ENCODE data around the gene LRTM1. TPM values are rescaled to one million over a fixed set of nuclear protein-coding genes. Genes with fewer than 3 reads are reported as not detected.

Gene LRTM1
- total RNA-seq, 2 experiments from 2014 or later: not detected

DNA sequence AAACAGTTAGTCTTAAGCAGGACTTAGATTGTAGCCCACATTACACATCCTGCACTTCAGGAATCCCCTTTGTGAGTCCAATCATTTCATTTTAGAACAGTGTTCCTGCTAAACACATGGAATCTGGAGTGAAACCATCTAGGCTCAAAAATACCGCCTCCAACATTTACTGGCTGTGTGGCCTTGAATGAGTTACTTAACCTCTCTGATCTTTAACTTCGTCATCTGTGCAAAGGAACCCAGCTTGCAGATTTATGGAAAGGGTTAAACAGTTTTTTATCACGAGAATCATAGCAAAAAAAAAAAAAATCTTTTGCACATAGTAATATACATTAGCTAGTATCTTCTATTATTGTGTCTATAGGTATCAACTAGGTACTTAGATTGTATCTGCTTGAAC, 8.0 kb upstream of the LRTM1 start:
- Mint-ChIP-seq H3K9me3 (no peaks in the 10 kb centered on the region), H3K36me3 (ENCODE audit: low read depth) (no peaks in the 10 kb centered on the region), H3K27ac (no peak overlapping the region), H3K27me3 (no peaks in the 10 kb centered on the region), H3K4me1 (ENCODE audit: low read depth) (no peaks in the 10 kb centered on the region), H3K4me3 (no peak overlapping the region)
- CTCF ChIA-PET: no interaction called here
- POLR2A ChIA-PET: no interaction called here
- TF ChIP-seq, protein P1, sequence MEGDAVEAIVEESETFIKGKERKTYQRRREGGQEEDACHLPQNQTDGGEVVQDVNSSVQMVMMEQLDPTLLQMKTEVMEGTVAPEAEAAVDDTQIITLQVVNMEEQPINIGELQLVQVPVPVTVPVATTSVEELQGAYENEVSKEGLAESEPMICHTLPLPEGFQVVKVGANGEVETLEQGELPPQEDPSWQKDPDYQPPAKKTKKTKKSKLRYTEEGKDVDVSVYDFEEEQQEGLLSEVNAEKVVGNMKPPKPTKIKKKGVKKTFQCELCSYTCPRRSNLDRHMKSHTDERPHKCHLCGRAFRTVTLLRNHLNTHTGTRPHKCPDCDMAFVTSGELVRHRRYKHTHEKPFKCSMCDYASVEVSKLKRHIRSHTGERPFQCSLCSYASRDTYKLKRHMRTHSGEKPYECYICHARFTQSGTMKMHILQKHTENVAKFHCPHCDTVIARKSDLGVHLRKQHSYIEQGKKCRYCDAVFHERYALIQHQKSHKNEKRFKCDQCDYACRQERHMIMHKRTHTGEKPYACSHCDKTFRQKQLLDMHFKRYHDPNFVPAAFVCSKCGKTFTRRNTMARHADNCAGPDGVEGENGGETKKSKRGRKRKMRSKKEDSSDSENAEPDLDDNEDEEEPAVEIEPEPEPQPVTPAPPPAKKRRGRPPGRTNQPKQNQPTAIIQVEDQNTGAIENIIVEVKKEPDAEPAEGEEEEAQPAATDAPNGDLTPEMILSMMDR (IDR thresholded peaks at IDR 0.05): no peak
- ATAC-seq: no peak
- DNase-seq: no peak
- intact Hi-C loops (cut with micrococcal nuclease): no loop called here

DNA sequence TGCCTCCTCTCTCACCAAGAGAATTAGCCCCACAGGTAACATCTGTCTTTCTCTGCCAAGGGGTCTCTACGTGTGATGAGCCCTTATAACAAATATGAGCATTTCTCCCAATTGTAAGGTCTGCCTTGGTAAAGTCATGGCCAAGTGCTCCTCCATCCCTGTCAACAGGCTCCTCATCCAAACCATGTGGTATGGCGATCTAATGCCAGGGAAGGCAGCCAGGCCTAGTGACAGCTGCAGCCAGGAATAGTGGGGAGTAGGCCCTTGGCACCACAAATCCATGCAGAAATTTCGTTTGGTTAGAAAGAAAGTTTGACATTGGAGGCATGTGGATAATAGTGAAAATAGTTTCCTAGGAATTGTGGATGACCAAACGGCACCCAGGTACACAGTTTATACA, 4.7 kb upstream of the LRTM1 start:
- ChIA-PET CTCF (no interaction called here), POLR2A (no interaction called here)
- DNase-seq (no peak), ATAC-seq (no peak)
- Mint-ChIP-seq H3K27me3 (no peaks in the 10 kb centered on the region), H3K9me3 (no peaks in the 10 kb centered on the region), H3K27ac (no peak overlapping the region), H3K36me3 (ENCODE audit: low read depth) (no peaks in the 10 kb centered on the region), H3K4me3 (no peak overlapping the region), H3K4me1 (ENCODE audit: low read depth) (no peaks in the 10 kb centered on the region)
- intact Hi-C loops (cut with micrococcal nuclease): no loop called here
- TF ChIP-seq, protein P1 (IDR thresholded peaks at IDR 0.05): no peak

DNA sequence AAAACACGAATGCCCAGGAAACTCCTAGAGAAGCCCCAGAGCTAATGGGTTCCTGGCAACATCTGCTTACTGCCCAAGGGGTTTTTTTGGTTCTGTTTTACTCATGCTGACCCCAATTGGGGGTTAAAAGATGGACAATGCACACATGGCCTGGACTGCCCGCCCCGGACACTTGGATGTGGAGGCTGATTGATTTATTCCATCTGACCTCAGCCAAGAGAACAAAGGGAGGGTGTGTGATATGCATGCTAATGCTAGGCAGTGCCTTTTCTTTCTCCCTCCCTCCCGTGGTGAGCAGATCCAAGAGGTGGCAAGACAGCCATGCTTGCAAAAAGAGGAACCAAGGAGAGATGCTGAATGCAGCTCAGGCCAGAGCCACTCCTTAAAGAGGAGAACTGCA, 3.3 kb upstream of the LRTM1 start:
- no peak overlapping the region for H3K4me3 Mint-ChIP-seq
- DNase-seq (no peak), ATAC-seq (no peak)
- no peaks in the 10 kb centered on the region for H3K36me3 Mint-ChIP-seq (ENCODE audit: low read depth)
- TF ChIP-seq, protein P1 (IDR thresholded peaks at IDR 0.05): no peak
- intact Hi-C loops (cut with micrococcal nuclease): no loop called here
- no peaks in the 10 kb centered on the region for H3K4me1 Mint-ChIP-seq (ENCODE audit: low read depth)
- H3K27me3 Mint-ChIP-seq: no peaks in the 10 kb centered on the region
- H3K9me3 Mint-ChIP-seq: no peaks in the 10 kb centered on the region
- CTCF ChIA-PET: no interaction called here
- no peak overlapping the region for H3K27ac Mint-ChIP-seq
- POLR2A ChIA-PET: no interaction called here

DNA sequence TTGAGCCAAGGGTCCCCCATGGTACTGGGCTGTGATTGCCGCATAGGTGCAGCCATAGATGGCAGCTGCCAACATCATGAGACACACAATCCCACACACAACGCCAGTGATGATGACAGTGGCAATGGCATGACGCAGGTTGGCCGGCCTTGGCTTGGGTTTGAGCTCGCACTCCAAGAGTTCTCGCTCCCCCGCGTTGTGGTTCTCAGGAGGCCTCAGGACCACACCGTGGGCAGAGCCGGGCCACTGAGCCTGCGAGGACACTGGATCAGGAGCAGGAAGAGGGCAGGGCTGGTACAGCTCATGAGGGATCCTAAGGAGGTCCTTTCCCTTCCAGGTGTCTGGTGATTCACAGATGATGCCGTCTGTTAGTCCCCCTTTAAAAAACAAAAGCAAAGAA, 9.3 kb downstream of the LRTM1 start:
- intact Hi-C loops (cut with micrococcal nuclease): no loop called here
- H3K27ac Mint-ChIP-seq: no peak overlapping the region
- POLR2A ChIA-PET: no interaction called here
- DNase-seq (no peak), ATAC-seq (no peak)
- CTCF ChIA-PET: no interaction called here
- no peaks in the 10 kb centered on the region for H3K4me1 Mint-ChIP-seq (ENCODE audit: low read depth)
- no peaks in the 10 kb centered on the region for H3K9me3 Mint-ChIP-seq
- H3K27me3 Mint-ChIP-seq: no peaks in the 10 kb centered on the region
- H3K4me3 Mint-ChIP-seq: no peak overlapping the region
- H3K36me3 Mint-ChIP-seq (ENCODE audit: low read depth): no peaks in the 10 kb centered on the region
- TF ChIP-seq, protein P1 (IDR thresholded peaks at IDR 0.05): no peak

DNA sequence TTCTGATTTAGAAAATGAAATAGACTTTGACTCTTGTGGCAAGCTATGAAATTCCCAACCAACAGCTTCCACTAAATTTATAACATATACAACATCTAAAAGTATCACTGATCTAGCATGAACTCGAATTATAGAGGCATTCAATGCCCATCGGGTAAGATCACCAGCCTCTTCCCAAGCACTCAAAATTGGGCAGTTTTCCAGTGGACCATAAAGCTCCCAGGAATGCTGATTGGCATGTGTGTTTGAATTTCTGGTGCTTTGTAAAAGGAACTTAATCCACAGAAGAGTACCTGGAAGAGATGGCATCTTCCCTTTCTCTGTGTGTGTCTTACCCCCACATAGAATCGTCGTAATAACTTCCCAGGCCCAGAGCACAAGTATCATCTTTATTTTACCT, 10.0 kb downstream of the LRTM1 start:
- intact Hi-C loops (cut with micrococcal nuclease): no loop called here
- Mint-ChIP-seq H3K9me3 (no peaks in the 10 kb centered on the region), H3K4me1 (ENCODE audit: low read depth) (no peaks in the 10 kb centered on the region), H3K27ac (no peak overlapping the region), H3K4me3 (no peak overlapping the region), H3K36me3 (ENCODE audit: low read depth) (no peaks in the 10 kb centered on the region), H3K27me3 (no peaks in the 10 kb centered on the region)
- no peak for DNase-seq
- ChIA-PET CTCF (interaction anchor here (1.1 kb wide), 1 partner anchor 87 kb away, joined by 3 read pairs; no protein-coding TSS in a partner anchor), POLR2A (interaction anchor here (0.5 kb wide), 1 partner anchor 798 kb away, joined by 3 read pairs; no protein-coding TSS in a partner anchor)
- TF ChIP-seq, protein P1 (IDR thresholded peaks at IDR 0.05): no peak
- no peak for ATAC-seq
